Upper lobe of left lung (tissue), 6 donors: ENCODE data around the gene GBE1. TPM values are rescaled to one million over a fixed set of nuclear protein-coding genes. Genes with fewer than 3 reads are reported as not detected.

Experiments
- ATAC-seq, 2 donors: fragments of 200-7000 bp; cut with Tn5 transposase; one replicate each; pipeline ENCODE4 v1.9.1; 2022; ENCODE audit warnings: mild to moderate bottlenecking in 2 of 2, moderate library complexity in 2 of 2; ENCODE audit not compliant: low FRiP score in 2 of 2
- DNase-seq, 2 donors: peaks; one replicate each; pipeline ENCODE4 v3.0.0-alpha.2; 2019 to 2020
- H3K27ac ChIP-seq, 4 donors: fragments of 200-600 bp; sonication (generic); one replicate each; pipeline ENCODE4 v1.5.1; 2016 to 2019
- H3K27me3 ChIP-seq, 4 donors: fragments of 200-600 bp; sonication (generic); one replicate each; pipeline ENCODE4 v1.5.1; 2017 to 2019
- H3K36me3 ChIP-seq, 4 donors: fragments of 200-600 bp; sonication (generic); one replicate each; pipeline ENCODE4 v1.5.1; 2016 to 2019
- H3K4me1 ChIP-seq, 4 donors: fragments of 200-600 bp; sonication (generic); one replicate each; pipeline ENCODE4 v1.5.1; 2018 to 2019
- H3K4me3 ChIP-seq, 4 donors: fragments of 200-600 bp; sonication (generic); one replicate each; pipeline ENCODE4 v1.5.1; 2017 to 2019; ENCODE audit warnings: mild to moderate bottlenecking in 2 of 4, moderate library complexity in 1 of 4
- H3K9me3 ChIP-seq, 4 donors: fragments of 200-600 bp; sonication (generic); one replicate each; pipeline ENCODE4 v1.5.1; 2018 to 2019
- EP300 ChIP-seq, 4 donors: sonication (generic); formaldehyde crosslinking; IDR thresholded peaks; one replicate each; pipeline ENCODE4 v1.5.1; 2017; ENCODE audit warnings: antibody characterized with exemption in 4 of 4, control low read depth in 2 of 4
- POLR2A ChIP-seq, 4 donors: fragments of 450-650 bp; IDR thresholded peaks; one replicate each; pipeline ENCODE4 v1.5.1; 2016 to 2017; ENCODE audit warnings: antibody characterized with exemption in 4 of 4, mild to moderate bottlenecking in 2 of 4
- POLR2AphosphoS5 ChIP-seq, 2 donors: sonication (generic); formaldehyde crosslinking; IDR thresholded peaks; one replicate each; pipeline ENCODE4 v1.5.1; 2017; ENCODE audit warnings: antibody characterized with exemption in 2 of 2
- WGBS, 2 donors: methylation state at CpG; one replicate each; pipeline ENCODE4 v1.1.5; 2017 to 2018; 5-methylcytosine and 5-hydroxymethylcytosine counted together
- total RNA-seq, 6 donors: library from RNA; depleted of rRNA in 4 of 6; stranded (reverse); fragments of >200 nt in 4 of 6; gene quantifications; one replicate each; pipeline versions ENCODE4 v1.1.0 to v1.2.1, GENCODE V29; 2016 to 2021
- TF ChIP-seq, protein P1 (sequence below), 6 experiments: fragments of 450-650 bp in 4 of 6; fragments of 200-600 bp in 2 of 6; sonication (generic) in 2 of 6; IDR thresholded peaks; one replicate each; pipeline ENCODE4 v1.5.1; 2016 to 2019; ENCODE audit warnings: antibody characterized with exemption in 6 of 6
- donor health status: DM: no; HTN: no; CAD: no; lungs with moderate emphysema.
- donor health status: DM: no; HTN: yes; CAD: no; lungs with severe emphysema.

Gene GBE1
- total RNA-seq, 6 donors from 2014 or later: 19.9 to 40.9 (median 27.5) TPM

DNA sequence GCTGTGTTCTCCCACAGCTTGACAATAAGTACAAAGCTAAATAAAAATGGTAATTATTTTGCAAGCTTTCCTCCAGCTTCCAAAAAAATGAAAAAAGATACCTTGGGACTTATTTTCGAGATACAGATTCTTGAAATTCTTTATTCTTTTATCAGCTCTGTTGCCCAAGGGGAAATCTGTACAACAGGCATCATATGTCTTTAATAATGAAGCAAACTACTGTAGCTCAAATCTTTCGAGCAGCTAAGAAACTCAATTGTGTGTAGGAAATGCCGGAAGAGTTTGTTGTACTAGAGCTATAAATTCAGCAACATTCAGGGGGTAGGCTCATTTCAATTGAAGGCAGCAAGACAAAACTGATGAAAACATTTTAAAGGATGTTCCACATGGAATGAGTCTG lies 297.7 kb downstream of the GBE1 start:
- Histone ChIP-seq H3K27me3 (no peaks in the 10 kb centered on the region), H3K9me3 (no peaks in the 10 kb centered on the region), H3K4me1 (peaks cover 0 to 14% (median 3%) of the 10 kb centered on the region in 4 donors), H3K36me3 (no peaks in the 10 kb centered on the region), H3K4me3 (no peak overlapping the region), H3K27ac (no peak overlapping the region)
- no peak for TF ChIP-seq EP300 (IDR thresholded peaks at IDR 0.05)
- TF ChIP-seq, protein P1, sequence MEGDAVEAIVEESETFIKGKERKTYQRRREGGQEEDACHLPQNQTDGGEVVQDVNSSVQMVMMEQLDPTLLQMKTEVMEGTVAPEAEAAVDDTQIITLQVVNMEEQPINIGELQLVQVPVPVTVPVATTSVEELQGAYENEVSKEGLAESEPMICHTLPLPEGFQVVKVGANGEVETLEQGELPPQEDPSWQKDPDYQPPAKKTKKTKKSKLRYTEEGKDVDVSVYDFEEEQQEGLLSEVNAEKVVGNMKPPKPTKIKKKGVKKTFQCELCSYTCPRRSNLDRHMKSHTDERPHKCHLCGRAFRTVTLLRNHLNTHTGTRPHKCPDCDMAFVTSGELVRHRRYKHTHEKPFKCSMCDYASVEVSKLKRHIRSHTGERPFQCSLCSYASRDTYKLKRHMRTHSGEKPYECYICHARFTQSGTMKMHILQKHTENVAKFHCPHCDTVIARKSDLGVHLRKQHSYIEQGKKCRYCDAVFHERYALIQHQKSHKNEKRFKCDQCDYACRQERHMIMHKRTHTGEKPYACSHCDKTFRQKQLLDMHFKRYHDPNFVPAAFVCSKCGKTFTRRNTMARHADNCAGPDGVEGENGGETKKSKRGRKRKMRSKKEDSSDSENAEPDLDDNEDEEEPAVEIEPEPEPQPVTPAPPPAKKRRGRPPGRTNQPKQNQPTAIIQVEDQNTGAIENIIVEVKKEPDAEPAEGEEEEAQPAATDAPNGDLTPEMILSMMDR (IDR thresholded peaks at IDR 0.05): no peak
- no peak for TF ChIP-seq POLR2AphosphoS5 (IDR thresholded peaks at IDR 0.05)
- no peak for TF ChIP-seq POLR2A (IDR thresholded peaks at IDR 0.05)
- ATAC-seq: no peak
- DNase-seq: no peak
- 63 to 76% methylated on average over 3 of the region's 3 CpGs for WGBS, 2 donors

- no peaks in the 10 kb centered on the region for H3K9me3 ChIP-seq
- ATAC-seq: no peak
- no peaks in the 10 kb centered on the region for H3K36me3 ChIP-seq
- H3K4me3 ChIP-seq: no peak overlapping the region
- peaks cover 0 to 14% (median 3%) of the 10 kb centered on the region in 4 donors for H3K4me1 ChIP-seq
- TF ChIP-seq POLR2A (IDR thresholded peaks at IDR 0.05) (no peak), EP300 (IDR thresholded peaks at IDR 0.05) (no peak), POLR2AphosphoS5 (IDR thresholded peaks at IDR 0.05) (no peak)
- TF ChIP-seq, protein P1 (IDR thresholded peaks at IDR 0.05): no peak
- no peak overlapping the region for H3K27ac ChIP-seq
- 52 to 58% methylated on average over 4 of the region's 4 CpGs for WGBS, 2 donors
- no peak for DNase-seq
- H3K27me3 ChIP-seq: no peaks in the 10 kb centered on the region
Measured at GRCh38 chr3:81462921-81463320, 298.5 kb downstream of the GBE1 start.

- no peak overlapping the region for H3K27ac ChIP-seq
- ATAC-seq (no peak), DNase-seq (no peak)
- no peaks in the 10 kb centered on the region for H3K36me3 ChIP-seq
- TF ChIP-seq POLR2A (IDR thresholded peaks at IDR 0.05): no peak
- TF ChIP-seq, protein P1 (IDR thresholded peaks at IDR 0.05): no peak
- no peak for TF ChIP-seq EP300 (IDR thresholded peaks at IDR 0.05)
- no peak for TF ChIP-seq POLR2AphosphoS5 (IDR thresholded peaks at IDR 0.05)
- H3K27me3 ChIP-seq: no peaks in the 10 kb centered on the region
- no peak overlapping the region for H3K4me3 ChIP-seq
- no peaks in the 10 kb centered on the region for H3K9me3 ChIP-seq
- H3K4me1 ChIP-seq: no peaks in the 10 kb centered on the region
Measured at GRCh38 chr3:81459733-81460132, 301.7 kb downstream of the GBE1 start.

- TF ChIP-seq, protein P1 (IDR thresholded peaks at IDR 0.05): no peak
- TF ChIP-seq POLR2A (IDR thresholded peaks at IDR 0.05) (no peak), EP300 (IDR thresholded peaks at IDR 0.05) (no peak), POLR2AphosphoS5 (IDR thresholded peaks at IDR 0.05) (no peak)
- Histone ChIP-seq H3K4me3 (no peak overlapping the region), H3K4me1 (no peaks in the 10 kb centered on the region), H3K36me3 (no peaks in the 10 kb centered on the region), H3K9me3 (no peaks in the 10 kb centered on the region), H3K27me3 (no peaks in the 10 kb centered on the region), H3K27ac (no peak overlapping the region)
- DNase-seq: no peak
- ATAC-seq: no peak
Measured at GRCh38 chr3:81452418-81452817, 309.0 kb downstream of the GBE1 start.

- H3K4me1 ChIP-seq: no peaks in the 10 kb centered on the region
- no peak for DNase-seq
- no peaks in the 10 kb centered on the region for H3K9me3 ChIP-seq
- no peaks in the 10 kb centered on the region for H3K36me3 ChIP-seq
- no peak for ATAC-seq
- no peak overlapping the region for H3K27ac ChIP-seq
- no peak overlapping the region for H3K4me3 ChIP-seq
- TF ChIP-seq EP300 (IDR thresholded peaks at IDR 0.05) (no peak), POLR2AphosphoS5 (IDR thresholded peaks at IDR 0.05) (no peak), POLR2A (IDR thresholded peaks at IDR 0.05) (no peak)
- TF ChIP-seq, protein P1 (IDR thresholded peaks at IDR 0.05): no peak
- H3K27me3 ChIP-seq: no peaks in the 10 kb centered on the region
Measured at GRCh38 chr3:81451611-81452010, 309.8 kb downstream of the GBE1 start.
